Immature natural killer cell (primary cell): ENCODE results near the gene HOXD1. TPM values are rescaled to one million over a fixed set of nuclear protein-coding genes. Genes with fewer than 3 reads are reported as not detected.
A peak's percentile ranks its signal among the peaks of the same experiment; 100 is the strongest.

Source experiments
- DNase-seq, 3 donors: peaks; one replicate each; pipeline ENCODE4 v3.0.0; 2022; ENCODE audit warnings: mixed read lengths in 1 of 3
- H3K27ac Mint-ChIP-seq, 6 donors: one replicate each; pipeline ENCODE4 v1.8.0; 2020; ENCODE audit warnings: mixed read lengths in 6 of 6, mild to moderate bottlenecking in 5 of 6, inconsistent platforms in 4 of 6, moderate library complexity in 3 of 6
- H3K27me3 Mint-ChIP-seq, 3 donors: one replicate each; pipeline ENCODE4 v1.8.0; 2020 to 2021; ENCODE audit warnings: low read depth in 3 of 3, mild to moderate bottlenecking in 3 of 3, mixed read lengths in 3 of 3, moderate library complexity in 3 of 3, inconsistent platforms in 1 of 3
- H3K36me3 Mint-ChIP-seq, 3 donors: one replicate each; pipeline ENCODE4 v1.8.0; 2020; ENCODE audit warnings: mixed read lengths in 3 of 3, inconsistent platforms in 2 of 3, mild to moderate bottlenecking in 2 of 3
- H3K4me1 Mint-ChIP-seq, 2 donors: one replicate each; pipeline ENCODE4 v1.8.0; 2020; ENCODE audit warnings: inconsistent platforms in 2 of 2, mild to moderate bottlenecking in 2 of 2, mixed read lengths in 2 of 2, moderate library complexity in 1 of 2
- H3K4me3 Mint-ChIP-seq, 5 donors: one replicate each; pipeline ENCODE4 v1.8.0; 2020; ENCODE audit warnings: mild to moderate bottlenecking in 5 of 5, mixed read lengths in 5 of 5, inconsistent platforms in 3 of 5, moderate library complexity in 3 of 5
- H3K9me3 Mint-ChIP-seq, 6 donors: one replicate each; pipeline ENCODE4 v1.8.0; 2020; ENCODE audit warnings: mild to moderate bottlenecking in 6 of 6, mixed read lengths in 6 of 6, inconsistent platforms in 4 of 6, moderate library complexity in 3 of 6
- polyA plus RNA-seq, 3 donors: library from polyadenylated mRNA; unstranded; fragments of 300-500 nt; fragmentation: Illumina TruSeq; gene quantifications; one replicate each; pipeline ENCODE4 v1.2.3, GENCODE V29; 2021

The HOXD1 gene
- not detected for polyA plus RNA-seq

GRCh38 chr2:176187899-176188773, at the start of gene HOXD1:
Gene HOXD1, plus strand, starts transcription at chr2:176188668. Its CDS starts 134 bp downstream, at chr2:176188802.
- H3K4me3 Mint-ChIP-seq, result peak within 1 kb of the TSS; percentile 80 to 95 (median 87)
- H3K9me3 Mint-ChIP-seq, result peaks cover 0 to 9% (median 2%) of the 10 kb centered on the region in 6 donors
- peaks cover 0 to 3% (median 0%) of the 10 kb centered on the region in 3 donors for H3K36me3 Mint-ChIP-seq
- H3K27ac Mint-ChIP-seq, result no peak within 1 kb of the TSS
- no peak for DNase-seq
- H3K27me3 Mint-ChIP-seq, result peaks cover 23 to 43% (median 37%) of the 10 kb centered on the region in 3 donors
- H3K4me1 Mint-ChIP-seq, result peaks cover 13 to 18% of the 10 kb centered on the region in 2 donors

GRCh38 chr2:176138923-176139660, 49.4 kb upstream of the HOXD1 start:
- Mint-ChIP-seq H3K4me3 (peak overlapping the region; percentile 4 to 56 (median 17)), H3K27me3 (peaks cover 43 to 57% (median 56%) of the 10 kb centered on the region in 3 donors), H3K9me3 (peaks cover 4 to 34% (median 8%) of the 10 kb centered on the region in 6 donors), H3K4me1 (peaks cover 23 to 36% of the 10 kb centered on the region in 2 donors), H3K27ac (no peak overlapping the region), H3K36me3 (peaks cover 0 to 3% (median 0%) of the 10 kb centered on the region in 3 donors)
- DNase-seq, result no peak

- no peak overlapping the region for H3K27ac Mint-ChIP-seq
- peak overlapping the region in 4 of 5 donors; percentile 13 to 56 (median 22) for H3K4me3 Mint-ChIP-seq
- H3K36me3 Mint-ChIP-seq, result peaks cover 0 to 3% (median 0%) of the 10 kb centered on the region in 3 donors
- peaks cover 4 to 32% (median 8%) of the 10 kb centered on the region in 6 donors for H3K9me3 Mint-ChIP-seq
- peaks cover 23 to 36% of the 10 kb centered on the region in 2 donors for H3K4me1 Mint-ChIP-seq
- DNase-seq, result no peak
- H3K27me3 Mint-ChIP-seq, result peaks cover 42 to 59% (median 56%) of the 10 kb centered on the region in 3 donors
Measured at GRCh38 chr2:176139661-176140512, 48.6 kb upstream of the HOXD1 start.

GRCh38 chr2:176140513-176141317, 47.8 kb upstream of the HOXD1 start:
- peaks cover 37 to 59% (median 53%) of the 10 kb centered on the region in 3 donors for H3K27me3 Mint-ChIP-seq
- peak; percentile 39 to 56 (median 42) for DNase-seq
- H3K4me1 Mint-ChIP-seq, result peaks cover 19 to 30% of the 10 kb centered on the region in 2 donors
- peaks cover under 1 to 26% (median 8%) of the 10 kb centered on the region in 6 donors for H3K9me3 Mint-ChIP-seq
- H3K36me3 Mint-ChIP-seq, result peaks cover 0 to 3% (median 0%) of the 10 kb centered on the region in 3 donors
- peak overlapping the region in 4 of 5 donors; percentile 10 to 72 (median 47) for H3K4me3 Mint-ChIP-seq
- no peak overlapping the region for H3K27ac Mint-ChIP-seq

- Mint-ChIP-seq H3K27me3 (peaks cover 36 to 58% (median 50%) of the 10 kb centered on the region in 3 donors), H3K36me3 (peaks cover 0 to 3% (median 0%) of the 10 kb centered on the region in 3 donors), H3K27ac (no peak overlapping the region), H3K4me3 (no peak overlapping the region), H3K4me1 (peaks cover 16 to 23% of the 10 kb centered on the region in 2 donors), H3K9me3 (peaks cover 0 to 29% (median 8%) of the 10 kb centered on the region in 6 donors)
- no peak for DNase-seq
Measured at GRCh38 chr2:176142281-176142680, 46.2 kb upstream of the HOXD1 start.

- peaks cover 6 to 7% of the 10 kb centered on the region in 2 donors for H3K4me1 Mint-ChIP-seq
- H3K27ac Mint-ChIP-seq, result no peak overlapping the region
Measured at GRCh38 chr2:176145085-176145969, 43.1 kb upstream of the HOXD1 start.

GRCh38 chr2:176146101-176146500, 42.4 kb upstream of the HOXD1 start:
- H3K4me1 Mint-ChIP-seq, result peaks cover 4% of the 10 kb centered on the region in 2 donors
- H3K4me3 Mint-ChIP-seq, result no peak overlapping the region
- H3K9me3 Mint-ChIP-seq, result peaks cover 0 to 12% (median 1%) of the 10 kb centered on the region in 6 donors
- H3K27me3 Mint-ChIP-seq, result peaks cover 33 to 63% (median 34%) of the 10 kb centered on the region in 3 donors
- peaks cover 0 to 7% (median 0%) of the 10 kb centered on the region in 3 donors for H3K36me3 Mint-ChIP-seq
- no peak overlapping the region for H3K27ac Mint-ChIP-seq
- no peak for DNase-seq

More at GRCh38 chr2:176145085-176145969, 43.1 kb upstream of the HOXD1 start:
- no peak for DNase-seq
- H3K36me3 Mint-ChIP-seq, result peaks cover 0 to 4% (median 0%) of the 10 kb centered on the region in 3 donors
- no peak overlapping the region for H3K4me3 Mint-ChIP-seq
- peaks cover 0 to 12% (median 2%) of the 10 kb centered on the region in 6 donors for H3K9me3 Mint-ChIP-seq
- H3K27me3 Mint-ChIP-seq, result peaks cover 32 to 60% (median 36%) of the 10 kb centered on the region in 3 donors

GRCh38 chr2:176146645-176147044, 41.8 kb upstream of the HOXD1 start:
- Mint-ChIP-seq H3K4me3 (no peak overlapping the region), H3K27me3 (peaks cover 30 to 66% (median 30%) of the 10 kb centered on the region in 3 donors)

GRCh38 chr2:176147210-176147799, 41.2 kb upstream of the HOXD1 start:
- Mint-ChIP-seq H3K4me3 (no peak overlapping the region), H3K4me1 (no peaks in the 10 kb centered on the region), H3K27me3 (peaks cover 30 to 63% (median 30%) of the 10 kb centered on the region in 3 donors), H3K27ac (no peak overlapping the region), H3K36me3 (peaks cover 0 to 7% (median 0%) of the 10 kb centered on the region in 3 donors), H3K9me3 (peaks cover 0 to 10% (median 0%) of the 10 kb centered on the region in 6 donors)
- DNase-seq, result no peak

More at GRCh38 chr2:176146645-176147044, 41.8 kb upstream of the HOXD1 start:
- Mint-ChIP-seq H3K27ac (no peak overlapping the region), H3K9me3 (peaks cover 0 to 10% (median 0%) of the 10 kb centered on the region in 6 donors), H3K4me1 (no peaks in the 10 kb centered on the region), H3K36me3 (peaks cover 0 to 7% (median 0%) of the 10 kb centered on the region in 3 donors)
- no peak for DNase-seq

GRCh38 chr2:176147800-176148496, 40.5 kb upstream of the HOXD1 start:
- DNase-seq, result no peak
- no peak overlapping the region for H3K27ac Mint-ChIP-seq
- no peak overlapping the region for H3K4me3 Mint-ChIP-seq
- H3K4me1 Mint-ChIP-seq, result no peaks in the 10 kb centered on the region
- H3K36me3 Mint-ChIP-seq, result peaks cover 0 to 7% (median 0%) of the 10 kb centered on the region in 3 donors
- H3K27me3 Mint-ChIP-seq, result peaks cover 28 to 59% (median 30%) of the 10 kb centered on the region in 3 donors
- H3K9me3 Mint-ChIP-seq, result peaks cover 0 to 13% (median 0%) of the 10 kb centered on the region in 6 donors
